ENCODE results near the gene SOX13.

The SOX13 gene

DNA sequence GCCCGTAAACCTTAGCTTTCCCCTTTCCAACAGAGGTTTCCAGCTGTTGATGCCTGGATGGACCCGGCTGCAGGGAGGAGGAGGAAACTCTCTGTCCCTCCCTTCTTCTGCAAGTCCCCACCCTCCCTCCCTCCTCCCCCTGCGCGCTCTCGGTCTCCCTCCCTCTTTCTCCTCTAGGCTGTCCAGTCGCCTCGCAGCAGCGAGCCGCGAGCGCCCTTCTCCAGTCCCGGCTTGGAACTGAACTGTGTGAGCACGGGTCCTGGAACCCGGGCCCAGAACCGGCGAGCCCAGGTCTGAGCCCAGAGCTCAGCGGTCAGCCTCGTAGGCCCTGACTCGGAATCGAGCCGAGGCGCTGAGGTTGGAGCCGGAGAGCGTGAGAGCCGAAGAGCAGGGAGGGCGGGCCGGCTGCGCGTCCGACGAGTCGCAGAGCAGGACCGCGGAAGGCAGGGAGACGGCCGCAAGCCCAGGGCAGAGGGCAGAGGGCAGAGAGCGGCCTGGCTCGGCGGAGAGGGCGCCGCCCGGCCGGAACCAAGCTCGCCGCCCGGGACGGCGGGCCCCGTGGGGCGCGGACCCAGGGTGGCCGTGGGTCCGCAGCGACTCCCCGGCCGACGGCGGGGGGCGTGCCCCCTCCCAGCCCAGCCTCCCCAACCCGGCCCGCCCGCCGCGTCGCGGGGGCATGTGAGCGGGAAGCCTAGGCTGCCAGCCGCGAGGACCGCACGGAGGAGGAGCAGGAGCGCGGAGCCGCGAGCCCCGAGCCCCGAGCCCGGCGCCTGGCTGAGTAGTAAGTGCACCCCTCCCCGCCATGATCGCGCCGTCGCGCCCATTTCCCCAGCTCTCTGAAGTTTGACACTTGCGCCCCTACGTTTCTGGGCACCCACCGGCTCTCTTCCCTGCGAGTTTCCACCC, at the start of gene SOX13:
SOX13 (plus strand) TSS at position 185 of the 906 bp plus-strand sequence. CDS start 39,801 bp downstream, outside the sequence.
- TF ChIP-seq ZFX (IDR thresholded peaks at IDR 0.05; ENCODE audit: borderline replicate concordance) = no peak
- TF ChIP-seq, protein P1, sequence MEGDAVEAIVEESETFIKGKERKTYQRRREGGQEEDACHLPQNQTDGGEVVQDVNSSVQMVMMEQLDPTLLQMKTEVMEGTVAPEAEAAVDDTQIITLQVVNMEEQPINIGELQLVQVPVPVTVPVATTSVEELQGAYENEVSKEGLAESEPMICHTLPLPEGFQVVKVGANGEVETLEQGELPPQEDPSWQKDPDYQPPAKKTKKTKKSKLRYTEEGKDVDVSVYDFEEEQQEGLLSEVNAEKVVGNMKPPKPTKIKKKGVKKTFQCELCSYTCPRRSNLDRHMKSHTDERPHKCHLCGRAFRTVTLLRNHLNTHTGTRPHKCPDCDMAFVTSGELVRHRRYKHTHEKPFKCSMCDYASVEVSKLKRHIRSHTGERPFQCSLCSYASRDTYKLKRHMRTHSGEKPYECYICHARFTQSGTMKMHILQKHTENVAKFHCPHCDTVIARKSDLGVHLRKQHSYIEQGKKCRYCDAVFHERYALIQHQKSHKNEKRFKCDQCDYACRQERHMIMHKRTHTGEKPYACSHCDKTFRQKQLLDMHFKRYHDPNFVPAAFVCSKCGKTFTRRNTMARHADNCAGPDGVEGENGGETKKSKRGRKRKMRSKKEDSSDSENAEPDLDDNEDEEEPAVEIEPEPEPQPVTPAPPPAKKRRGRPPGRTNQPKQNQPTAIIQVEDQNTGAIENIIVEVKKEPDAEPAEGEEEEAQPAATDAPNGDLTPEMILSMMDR (IDR thresholded peaks at IDR 0.05) = peak; percentile 48
- H3K27ac ChIP-seq = peak within 1 kb of the TSS; percentile 84

DNA sequence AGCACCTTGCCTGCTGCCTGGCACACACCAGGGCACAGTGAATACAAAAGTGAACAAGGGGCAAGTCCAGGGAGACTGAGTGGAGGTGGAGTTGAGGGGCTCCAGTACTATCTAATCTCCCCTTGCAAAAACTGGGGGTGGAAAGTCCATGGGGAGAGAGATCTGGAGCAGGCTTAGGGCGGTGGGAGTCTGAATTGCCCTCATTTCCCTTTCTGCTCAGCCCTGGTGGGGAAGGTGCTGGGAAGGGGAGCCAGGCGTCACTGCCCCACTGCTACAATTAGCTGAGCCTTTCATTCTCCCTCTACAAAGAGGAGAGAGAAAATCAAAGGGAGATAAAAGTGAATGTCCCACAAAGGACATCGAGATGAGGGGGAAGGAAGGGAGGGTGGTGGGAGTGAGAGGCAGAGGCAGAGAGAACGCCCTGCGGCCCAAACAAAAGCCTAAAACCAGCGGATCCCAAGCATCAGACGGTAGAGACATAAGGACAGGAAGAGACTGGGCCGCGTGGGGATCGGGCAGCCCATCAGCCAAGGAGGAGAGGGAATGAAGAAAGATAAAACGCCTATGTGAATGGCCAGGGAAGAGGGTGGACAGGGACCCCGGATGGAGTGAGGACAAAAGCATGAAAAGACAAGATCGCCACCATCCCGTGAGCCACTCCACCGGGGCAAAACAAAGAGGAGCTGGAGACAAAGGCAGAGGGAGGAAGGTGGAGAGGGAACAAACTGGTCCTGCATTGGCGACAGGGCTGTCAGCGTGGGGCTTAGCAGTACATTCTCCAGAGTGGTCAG, 46.8 kb upstream of the SOX13 start:
- no peak for TF ChIP-seq ZFX (IDR thresholded peaks at IDR 0.05; ENCODE audit: borderline replicate concordance)
- TF ChIP-seq, protein P1 (IDR thresholded peaks at IDR 0.05) = no peak
- no peak overlapping the region for H3K27ac ChIP-seq

DNA sequence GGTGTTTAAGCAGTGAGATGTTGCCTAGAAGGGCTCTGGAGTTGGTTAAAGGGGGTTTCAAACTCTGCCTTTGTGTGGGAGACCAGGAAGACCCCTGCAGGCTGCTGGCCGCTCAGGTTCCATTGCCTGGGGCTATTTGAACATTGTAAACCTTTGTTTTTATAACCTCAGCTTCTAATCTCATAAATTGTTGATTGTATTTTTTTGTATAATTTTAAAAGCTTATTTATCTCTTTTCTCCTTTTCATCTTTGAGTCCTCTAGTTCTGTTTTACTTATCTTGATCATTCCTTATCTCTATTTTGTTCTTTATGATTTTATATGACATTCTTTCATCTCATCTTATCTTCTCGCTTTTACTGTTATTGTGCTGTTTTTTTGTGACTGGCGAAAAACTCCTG, 45.5 kb upstream of the SOX13 start:
- H3K27ac ChIP-seq = no peak overlapping the region
- TF ChIP-seq ZFX (IDR thresholded peaks at IDR 0.05; ENCODE audit: borderline replicate concordance) = no peak
- TF ChIP-seq, protein P1 (IDR thresholded peaks at IDR 0.05) = no peak

DNA sequence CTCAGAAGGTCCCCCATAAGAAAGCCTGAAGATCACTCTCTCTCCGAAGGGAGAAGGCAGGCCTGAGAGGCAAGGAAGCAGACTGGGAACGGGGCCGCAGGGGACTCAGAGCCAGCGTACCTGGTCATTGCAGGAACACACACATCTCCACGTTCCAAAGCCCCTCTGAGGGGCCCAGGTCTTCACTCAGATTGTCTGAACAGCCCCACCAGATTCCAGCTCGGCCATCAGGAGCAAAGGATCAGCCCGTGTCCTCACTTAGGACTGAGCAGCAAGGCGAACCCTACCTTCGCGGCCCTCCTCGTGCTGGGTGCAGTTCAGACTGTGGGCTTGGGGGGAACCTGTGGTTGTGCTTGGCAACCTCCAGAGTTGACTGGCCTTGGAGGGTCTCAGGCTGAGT, 43.9 kb upstream of the SOX13 start:
- H3K27ac ChIP-seq = no peak overlapping the region
- TF ChIP-seq, protein P1 (IDR thresholded peaks at IDR 0.05) = no peak
- TF ChIP-seq ZFX (IDR thresholded peaks at IDR 0.05; ENCODE audit: borderline replicate concordance) = no peak

DNA sequence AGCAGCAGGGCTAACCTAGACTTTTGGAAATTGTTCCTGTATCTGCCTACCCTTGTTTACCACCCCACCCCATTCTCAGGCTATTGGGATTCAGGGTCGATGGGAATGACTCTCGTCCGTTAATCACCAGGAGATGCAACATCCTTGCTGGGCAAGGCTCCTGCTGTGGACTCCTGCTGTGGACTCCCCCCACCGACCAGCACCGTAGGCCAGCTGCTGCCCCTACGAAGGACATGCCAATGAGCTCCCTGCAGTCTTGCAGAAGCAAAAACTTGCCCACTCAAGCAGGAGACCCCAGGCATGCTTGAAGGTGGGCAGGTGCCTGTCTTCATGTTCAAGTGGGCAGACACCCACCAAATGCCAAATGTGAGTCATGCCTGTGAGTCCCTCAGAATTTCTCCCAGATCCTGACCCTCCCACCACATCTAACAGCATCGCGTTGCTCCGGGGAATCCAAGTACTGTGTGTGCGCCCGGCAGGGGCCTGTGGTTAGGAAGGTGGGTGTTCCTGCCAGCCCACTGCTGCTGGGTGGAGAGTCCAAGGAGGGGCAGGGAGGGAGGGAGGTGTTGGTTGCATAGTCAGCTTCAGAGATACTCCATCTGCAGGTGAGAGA, 41.7 kb upstream of the SOX13 start:
- H3K27ac ChIP-seq = no peak overlapping the region

DNA sequence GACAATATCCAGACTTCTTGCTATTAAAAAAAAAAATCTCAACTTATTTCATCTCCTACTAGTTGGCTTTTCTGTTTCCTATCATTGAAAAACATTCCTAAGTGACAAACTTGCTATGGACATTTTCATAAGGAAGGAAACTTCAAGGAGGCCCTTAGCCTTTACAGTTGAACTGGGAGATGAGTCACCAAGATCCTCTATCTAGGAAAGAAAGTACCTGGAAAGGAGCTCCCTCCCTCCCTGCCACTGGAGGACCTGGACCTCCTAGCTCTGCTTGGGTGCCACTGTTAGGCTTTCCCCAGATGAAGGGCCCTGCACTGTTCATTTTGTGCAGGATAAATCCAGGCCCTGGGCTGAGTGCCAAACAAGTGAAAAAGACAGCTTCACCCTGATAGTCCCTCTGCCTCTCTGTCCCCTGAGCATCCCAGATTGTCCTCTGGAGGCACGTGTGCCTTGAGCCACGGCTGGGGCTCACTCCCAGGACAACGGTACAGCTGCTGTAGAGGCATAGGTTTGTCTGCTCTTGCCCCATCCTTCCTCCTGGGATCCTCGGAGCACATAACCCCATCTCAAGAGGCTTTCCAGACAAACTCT, 40.2 kb upstream of the SOX13 start:
- H3K27ac ChIP-seq = no peak overlapping the region
- TF ChIP-seq, protein P1 (IDR thresholded peaks at IDR 0.05) = no peak
- no peak for TF ChIP-seq ZFX (IDR thresholded peaks at IDR 0.05; ENCODE audit: borderline replicate concordance)

More for the DNA sequence above, 41.7 kb upstream of the SOX13 start:
- no peak for TF ChIP-seq ZFX (IDR thresholded peaks at IDR 0.05; ENCODE audit: borderline replicate concordance)
- TF ChIP-seq, protein P1 (IDR thresholded peaks at IDR 0.05) = no peak
